HepG2 (cell line): Measurements from ENCODE around the gene MAP2K1. TPM values are rescaled to one million over a fixed set of nuclear protein-coding genes. Genes with fewer than 3 reads are reported as not detected.

Source experiments
- AHR ChIP-seq: IDR thresholded peaks from 2 replicates; pipeline ENCODE4 v1.6.1; 2018; ENCODE audit warnings: missing genetic modification reagents, missing compliant biosample characterization
- BRF2 ChIP-seq: sonication (generic); formaldehyde crosslinking; IDR thresholded peaks from 2 replicates; pipeline ENCODE4 v1.8.1; 2022; ENCODE audit warnings: mild to moderate bottlenecking, missing genetic modification reagents
- CREB1 ChIP-seq, 2 experiments: fragments of 450-650 bp in 1 of 2; IDR thresholded peaks; 2 replicates each; pipeline ENCODE4 v1.6.1; 2016 to 2017; ENCODE audit warnings: control low read depth in 1 of 2, mild to moderate bottlenecking in 1 of 2, missing compliant biosample characterization in 1 of 2, missing genetic modification characterization in 1 of 2
- DR1 ChIP-seq: sonication (generic); formaldehyde crosslinking; IDR thresholded peaks from 2 replicates; pipeline ENCODE4 v1.8.0; 2021; ENCODE audit warnings: mild to moderate bottlenecking, missing genetic modification reagents, inconsistent platforms
- EP300 ChIP-seq, 3 experiments: sonication (generic) in 1 of 3; formaldehyde crosslinking in 1 of 3; IDR thresholded peaks; 2 replicates each; pipeline versions ENCODE4 v1.5.1 to v1.6.1; 2011 to 2020; ENCODE audit warnings: low read depth in 2 of 3, low read length in 2 of 3, borderline replicate concordance in 1 of 3, improper control_type of control experiment in 1 of 3, mild to moderate bottlenecking in 1 of 3, missing genetic modification reagents in 1 of 3, moderate library complexity in 1 of 3
- GMEB1 ChIP-seq: sonication (generic); formaldehyde crosslinking; IDR thresholded peaks from 2 replicates; pipeline ENCODE4 v1.5.1; 2020; ENCODE audit warnings: missing genetic modification reagents, mild to moderate bottlenecking, borderline replicate concordance
- LCORL ChIP-seq, 2 experiments: fragments of 450-650 bp in 1 of 2; sonication (generic) in 1 of 2; formaldehyde crosslinking in 1 of 2; IDR thresholded peaks; 2 replicates each; pipeline versions ENCODE4 v1.5.0 to v1.6.1; 2017 to 2020; ENCODE audit warnings: antibody characterized with exemption in 1 of 2, missing genetic modification reagents in 1 of 2
- MAX ChIP-seq: IDR thresholded peaks from 2 replicates; pipeline ENCODE4 v1.6.1; 2012; ENCODE audit warnings: inconsistent platforms
- NKX3-1 ChIP-seq: sonication (generic); formaldehyde crosslinking; IDR thresholded peaks from 2 replicates; pipeline ENCODE4 v1.5.0; 2020; ENCODE audit warnings: missing genetic modification reagents
- SRSF9 ChIP-seq: fragments of 200-400 bp; formaldehyde crosslinking; IDR thresholded peaks from 2 replicates; pipeline ENCODE4 v1.6.1; 2018; ENCODE audit warnings: borderline replicate concordance, mild to moderate bottlenecking, low read depth, low read length; ENCODE audit not compliant: insufficient read depth, poor library complexity, severe bottlenecking
- TEF ChIP-seq: sonication (generic); formaldehyde crosslinking; IDR thresholded peaks from 2 replicates; pipeline ENCODE4 v1.5.0; 2020; ENCODE audit warnings: missing genetic modification reagents
- TFDP1 ChIP-seq: IDR thresholded peaks from 2 replicates; pipeline ENCODE4 v1.6.1; 2016; ENCODE audit warnings: missing compliant biosample characterization, missing genetic modification reagents, borderline replicate concordance
- TGIF2 ChIP-seq: IDR thresholded peaks from 2 replicates; pipeline ENCODE4 v1.6.1; 2016; ENCODE audit warnings: control low read depth, missing compliant biosample characterization
- ZNF547 ChIP-seq: sonication (generic); formaldehyde crosslinking; IDR thresholded peaks from 2 replicates; pipeline ENCODE4 v1.5.1; 2020; ENCODE audit warnings: mild to moderate bottlenecking, missing genetic modification reagents
- polyA plus RNA-seq, 8 experiments: library from polyadenylated mRNA; depleted of rRNA in 3 of 8; stranded (reverse) in 7 of 8; unstranded in 1 of 8; fragments of >200 nt; fragmentation: Illumina TruSeq in 4 of 8; extraction: Trizol in 4 of 8; gene quantifications; 2 replicates each; pipeline versions ENCODE4 v1.2.1 to v1.2.3, GENCODE V29; 2011 to 2016; ENCODE audit warnings: low read depth in 4 of 8, missing spikeins in 1 of 8, mixed read lengths in 1 of 8; ENCODE audit not compliant: insufficient read depth in 1 of 8
- total RNA-seq, 5 experiments: library from RNA; depleted of rRNA; stranded (reverse); fragments of >200 nt; fragmentation: Illumina TruSeq; extraction: Trizol; gene quantifications; 2 replicates each; pipeline ENCODE4 v1.2.3, GENCODE V29; 2016; ENCODE audit warnings: low read depth in 1 of 5
- TF ChIP-seq, protein P1 (sequence below): sonication (generic); formaldehyde crosslinking; IDR thresholded peaks from 2 replicates; pipeline ENCODE4 v1.5.0; 2020; ENCODE audit warnings: missing genetic modification reagents
- TF ChIP-seq, protein P2 (sequence below): sonication (generic); formaldehyde crosslinking; IDR thresholded peaks from 2 replicates; pipeline ENCODE4 v1.5.1; 2020; ENCODE audit warnings: missing genetic modification reagents, mild to moderate bottlenecking, borderline replicate concordance

MAP2K1 gene
- total and polyA plus RNA-seq, 2 of the 13 experiments (the other 11 are each of a cell fraction or from before 2014, with no cell fraction given) = 24.1 to 49.2 TPM

DNA sequence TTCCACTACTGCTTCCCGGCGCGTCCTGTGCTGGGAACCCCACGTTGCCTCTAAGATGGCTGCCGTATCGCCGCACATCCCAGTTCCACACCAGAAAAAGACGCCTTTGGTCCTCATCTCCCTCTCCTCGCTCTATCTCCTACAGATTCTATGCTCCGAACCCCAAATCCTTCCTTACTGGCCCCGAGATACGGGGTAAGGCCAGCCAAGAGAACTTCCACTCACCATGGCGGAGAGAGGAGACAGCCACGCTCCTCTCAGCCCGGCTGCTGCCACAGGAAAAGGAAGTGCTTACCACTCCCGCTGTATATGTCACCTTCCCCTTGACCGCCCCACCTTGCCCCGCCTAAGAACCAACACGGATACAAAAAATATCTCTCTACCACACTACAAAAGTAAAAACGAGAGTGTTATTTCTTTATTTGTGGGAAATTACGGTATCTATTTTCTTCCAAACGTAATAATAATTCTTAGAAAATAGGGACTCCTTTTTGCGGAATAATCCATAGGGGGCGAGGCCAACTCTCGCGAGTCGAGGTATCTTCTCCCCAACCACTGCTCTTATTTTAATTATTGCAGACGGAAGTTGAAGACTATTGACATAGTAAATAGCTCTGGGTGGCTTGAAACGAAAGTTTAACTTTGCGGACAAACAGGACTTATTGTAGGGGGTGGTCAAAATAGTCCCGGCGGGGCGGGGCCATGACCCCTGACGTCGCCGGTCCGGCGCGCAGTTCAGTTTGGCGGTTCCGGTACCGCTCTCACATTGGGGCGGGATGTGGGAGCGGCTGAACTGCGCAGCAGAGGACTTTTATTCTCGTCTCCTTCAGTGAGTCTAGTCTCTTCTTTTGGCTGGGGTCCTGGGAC lies 118.1 kb downstream of the MAP2K1 start, which contains the start of the genes RPL4 and ZWILCH (continued):
- TF ChIP-seq TEF (CRISPR knock-in tag) = no peak; the same call in 1 of the 2 replicates
- TF ChIP-seq TFDP1 (CRISPR knock-in tag) = peak; percentile 96
- peak; percentile 65; the same call in 1 of the 2 replicates for TF ChIP-seq NKX3-1
- no peak for TF ChIP-seq SRSF9
- TF ChIP-seq, protein P1, sequence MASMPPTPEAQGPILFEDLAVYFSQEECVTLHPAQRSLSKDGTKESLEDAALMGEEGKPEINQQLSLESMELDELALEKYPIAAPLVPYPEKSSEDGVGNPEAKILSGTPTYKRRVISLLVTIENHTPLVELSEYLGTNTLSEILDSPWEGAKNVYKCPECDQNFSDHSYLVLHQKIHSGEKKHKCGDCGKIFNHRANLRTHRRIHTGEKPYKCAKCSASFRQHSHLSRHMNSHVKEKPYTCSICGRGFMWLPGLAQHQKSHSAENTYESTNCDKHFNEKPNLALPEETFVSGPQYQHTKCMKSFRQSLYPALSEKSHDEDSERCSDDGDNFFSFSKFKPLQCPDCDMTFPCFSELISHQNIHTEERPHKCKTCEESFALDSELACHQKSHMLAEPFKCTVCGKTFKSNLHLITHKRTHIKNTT (CRISPR knock-in tag) = no peak
- TF ChIP-seq LCORL (IDR thresholded peaks at IDR 0.05) = no peak
- TF ChIP-seq LCORL (CRISPR knock-in tag; IDR thresholded peaks at IDR 0.05) = peak; percentile 67; the same call in 1 of the 2 replicates
- no peak for TF ChIP-seq DR1 (CRISPR knock-in tag)
- TF ChIP-seq MAX = peak; percentile 81
- no peak for TF ChIP-seq AHR (CRISPR knock-in tag)
- TF ChIP-seq TGIF2 = peak; percentile 90; the same call in 1 of the 2 replicates
- no peak for TF ChIP-seq CREB1 (IDR thresholded peaks at IDR 0.05)
- TF ChIP-seq CREB1 (CRISPR knock-in tag; IDR thresholded peaks at IDR 0.05) = peak; percentile 94
- TF ChIP-seq ZNF547 (CRISPR knock-in tag) = peak; percentile 81; the same call in 1 of the 2 replicates
- TF ChIP-seq, protein P2, sequence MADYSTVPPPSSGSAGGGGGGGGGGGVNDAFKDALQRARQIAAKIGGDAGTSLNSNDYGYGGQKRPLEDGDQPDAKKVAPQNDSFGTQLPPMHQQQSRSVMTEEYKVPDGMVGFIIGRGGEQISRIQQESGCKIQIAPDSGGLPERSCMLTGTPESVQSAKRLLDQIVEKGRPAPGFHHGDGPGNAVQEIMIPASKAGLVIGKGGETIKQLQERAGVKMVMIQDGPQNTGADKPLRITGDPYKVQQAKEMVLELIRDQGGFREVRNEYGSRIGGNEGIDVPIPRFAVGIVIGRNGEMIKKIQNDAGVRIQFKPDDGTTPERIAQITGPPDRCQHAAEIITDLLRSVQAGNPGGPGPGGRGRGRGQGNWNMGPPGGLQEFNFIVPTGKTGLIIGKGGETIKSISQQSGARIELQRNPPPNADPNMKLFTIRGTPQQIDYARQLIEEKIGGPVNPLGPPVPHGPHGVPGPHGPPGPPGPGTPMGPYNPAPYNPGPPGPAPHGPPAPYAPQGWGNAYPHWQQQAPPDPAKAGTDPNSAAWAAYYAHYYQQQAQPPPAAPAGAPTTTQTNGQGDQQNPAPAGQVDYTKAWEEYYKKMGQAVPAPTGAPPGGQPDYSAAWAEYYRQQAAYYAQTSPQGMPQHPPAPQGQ (CRISPR knock-in tag) = 0 out of 2 replicates have a peak, but pooled peaks have one; percentile 37
- TF ChIP-seq BRF2 (CRISPR knock-in tag) = no peak
- TF ChIP-seq GMEB1 (CRISPR knock-in tag) = peak; percentile 34; the same call in 1 of the 2 replicates
- peak in 1 of 2 experiments; percentile 14; a peak in 1 of 4 replicates for TF ChIP-seq EP300 (IDR thresholded peaks at IDR 0.05; ENCODE audit: low read depth in 2 of 2, low read length in 2 of 2)
- TF ChIP-seq EP300 (CRISPR knock-in tag; IDR thresholded peaks at IDR 0.05; ENCODE audit: borderline replicate concordance) = 0 out of 2 replicates have a peak, but pooled peaks have one; percentile 17
